HepG2 (cell line): ENCODE measurements around the gene ATM.

Experiments
- DZIP1 ChIP-seq: sonication (generic); formaldehyde crosslinking; IDR thresholded peaks from 2 replicates; pipeline ENCODE4 v1.5.0; 2020; ENCODE audit warnings: mild to moderate bottlenecking, missing genetic modification reagents
- GPBP1L1 ChIP-seq: sonication (generic); formaldehyde crosslinking; IDR thresholded peaks from 2 replicates; pipeline ENCODE4 v1.5.0; 2020; ENCODE audit warnings: mild to moderate bottlenecking, missing genetic modification reagents
- IKZF5 ChIP-seq: IDR thresholded peaks from 2 replicates; pipeline ENCODE4 v1.6.1; 2018; ENCODE audit warnings: missing genetic modification reagents, mild to moderate bottlenecking, missing compliant biosample characterization
- MAZ ChIP-seq, 2 experiments: sonication (generic) in 1 of 2; formaldehyde crosslinking in 1 of 2; IDR thresholded peaks; 2 replicates each; pipeline versions ENCODE4 v1.5.0 to v1.6.1; 2012 to 2020; ENCODE audit warnings: low read depth in 2 of 2, mild to moderate bottlenecking in 2 of 2, borderline replicate concordance in 1 of 2, improper control_type of control experiment in 1 of 2, low read length in 1 of 2, missing genetic modification reagents in 1 of 2, moderate library complexity in 1 of 2
- MYNN ChIP-seq: sonication (generic); formaldehyde crosslinking; IDR thresholded peaks from 2 replicates; pipeline ENCODE4 v1.4.0; 2020; ENCODE audit warnings: mild to moderate bottlenecking, low read depth, missing genetic modification reagents
- POLR2A ChIP-seq, 2 experiments: IDR thresholded peaks; 2 replicates each; pipeline ENCODE4 v1.6.1; 2011; ENCODE audit warnings: low read depth in 2 of 2, low read length in 2 of 2, mild to moderate bottlenecking in 1 of 2, moderate library complexity in 1 of 2; ENCODE audit not compliant: insufficient read depth in 1 of 2
- TBP ChIP-seq: sonication (generic); formaldehyde crosslinking; IDR thresholded peaks from 2 replicates; pipeline ENCODE4 v1.5.0; 2020; ENCODE audit warnings: missing genetic modification reagents
- YY1 ChIP-seq: IDR thresholded peaks from 2 replicates; pipeline ENCODE4 v1.6.1; 2011; ENCODE audit warnings: low read length, low read depth, moderate library complexity, mild to moderate bottlenecking; ENCODE audit not compliant: insufficient read depth, insufficient replicate concordance
- ZNF546 ChIP-seq: sonication (generic); formaldehyde crosslinking; conservative IDR thresholded peaks from 2 replicates; pipeline ENCODE4 v1.8.1; 2023; ENCODE audit warnings: mild to moderate bottlenecking, missing genetic modification reagents
- ZNF547 ChIP-seq: sonication (generic); formaldehyde crosslinking; IDR thresholded peaks from 2 replicates; pipeline ENCODE4 v1.5.1; 2020; ENCODE audit warnings: mild to moderate bottlenecking, missing genetic modification reagents
- TF ChIP-seq, protein P1 (sequence below): sonication (generic); formaldehyde crosslinking; IDR thresholded peaks from 2 replicates; pipeline ENCODE4 v1.4.0; 2020; ENCODE audit warnings: missing genetic modification reagents
- TF ChIP-seq, protein P2 (sequence below): sonication (generic); formaldehyde crosslinking; IDR thresholded peaks from 2 replicates; pipeline ENCODE4 v1.5.0; 2020; ENCODE audit warnings: mild to moderate bottlenecking, missing genetic modification reagents, moderate library complexity
- TF ChIP-seq, protein P3 (sequence below): sonication (generic); formaldehyde crosslinking; IDR thresholded peaks from 2 replicates; pipeline ENCODE4 v1.4.0; 2020; ENCODE audit warnings: mild to moderate bottlenecking, missing genetic modification reagents

DNA sequence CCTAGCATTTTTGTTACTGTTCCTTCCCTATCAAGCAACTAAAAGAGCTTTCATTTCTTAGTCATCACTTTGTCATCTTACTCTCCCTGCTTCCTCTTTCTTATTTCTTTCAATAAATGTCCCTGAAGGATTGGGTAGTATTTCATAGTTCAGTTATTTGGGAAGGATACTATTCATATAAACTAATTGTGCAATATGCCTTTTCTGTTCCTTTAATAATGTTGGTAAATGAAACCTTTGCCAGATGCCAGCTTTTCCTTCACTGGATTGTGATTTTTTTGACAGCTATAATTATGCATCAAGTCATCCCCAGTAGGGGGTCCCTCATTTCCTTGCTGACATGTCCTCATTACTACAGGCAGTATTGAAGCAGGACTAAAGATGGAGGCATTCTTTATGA lies 101.7 kb downstream of the ATM start:
- no peak for TF ChIP-seq MAZ (IDR thresholded peaks at IDR 0.05; ENCODE audit: borderline replicate concordance, low read depth, low read length)
- no peak for TF ChIP-seq MAZ (CRISPR knock-in tag; IDR thresholded peaks at IDR 0.05; ENCODE audit: low read depth)
- no peak for TF ChIP-seq POLR2A (IDR thresholded peaks at IDR 0.05; ENCODE audit: insufficient read depth in 1 of 2, low read depth in 2 of 2, low read length in 2 of 2)
- no peak for TF ChIP-seq ZNF547
- TF ChIP-seq TBP (CRISPR knock-in tag) = no peak
- no peak for TF ChIP-seq YY1
- no peak for TF ChIP-seq MYNN
- TF ChIP-seq, protein P1, sequence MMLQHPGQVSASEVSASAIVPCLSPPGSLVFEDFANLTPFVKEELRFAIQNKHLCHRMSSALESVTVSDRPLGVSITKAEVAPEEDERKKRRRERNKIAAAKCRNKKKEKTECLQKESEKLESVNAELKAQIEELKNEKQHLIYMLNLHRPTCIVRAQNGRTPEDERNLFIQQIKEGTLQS (CRISPR knock-in tag) = no peak
- TF ChIP-seq ZNF546 = no peak
- no peak for TF ChIP-seq GPBP1L1
- TF ChIP-seq DZIP1 (CRISPR knock-in tag) = no peak
- TF ChIP-seq, protein P2, sequence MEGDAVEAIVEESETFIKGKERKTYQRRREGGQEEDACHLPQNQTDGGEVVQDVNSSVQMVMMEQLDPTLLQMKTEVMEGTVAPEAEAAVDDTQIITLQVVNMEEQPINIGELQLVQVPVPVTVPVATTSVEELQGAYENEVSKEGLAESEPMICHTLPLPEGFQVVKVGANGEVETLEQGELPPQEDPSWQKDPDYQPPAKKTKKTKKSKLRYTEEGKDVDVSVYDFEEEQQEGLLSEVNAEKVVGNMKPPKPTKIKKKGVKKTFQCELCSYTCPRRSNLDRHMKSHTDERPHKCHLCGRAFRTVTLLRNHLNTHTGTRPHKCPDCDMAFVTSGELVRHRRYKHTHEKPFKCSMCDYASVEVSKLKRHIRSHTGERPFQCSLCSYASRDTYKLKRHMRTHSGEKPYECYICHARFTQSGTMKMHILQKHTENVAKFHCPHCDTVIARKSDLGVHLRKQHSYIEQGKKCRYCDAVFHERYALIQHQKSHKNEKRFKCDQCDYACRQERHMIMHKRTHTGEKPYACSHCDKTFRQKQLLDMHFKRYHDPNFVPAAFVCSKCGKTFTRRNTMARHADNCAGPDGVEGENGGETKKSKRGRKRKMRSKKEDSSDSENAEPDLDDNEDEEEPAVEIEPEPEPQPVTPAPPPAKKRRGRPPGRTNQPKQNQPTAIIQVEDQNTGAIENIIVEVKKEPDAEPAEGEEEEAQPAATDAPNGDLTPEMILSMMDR (CRISPR knock-in tag) = no peak
- TF ChIP-seq, protein P3, sequence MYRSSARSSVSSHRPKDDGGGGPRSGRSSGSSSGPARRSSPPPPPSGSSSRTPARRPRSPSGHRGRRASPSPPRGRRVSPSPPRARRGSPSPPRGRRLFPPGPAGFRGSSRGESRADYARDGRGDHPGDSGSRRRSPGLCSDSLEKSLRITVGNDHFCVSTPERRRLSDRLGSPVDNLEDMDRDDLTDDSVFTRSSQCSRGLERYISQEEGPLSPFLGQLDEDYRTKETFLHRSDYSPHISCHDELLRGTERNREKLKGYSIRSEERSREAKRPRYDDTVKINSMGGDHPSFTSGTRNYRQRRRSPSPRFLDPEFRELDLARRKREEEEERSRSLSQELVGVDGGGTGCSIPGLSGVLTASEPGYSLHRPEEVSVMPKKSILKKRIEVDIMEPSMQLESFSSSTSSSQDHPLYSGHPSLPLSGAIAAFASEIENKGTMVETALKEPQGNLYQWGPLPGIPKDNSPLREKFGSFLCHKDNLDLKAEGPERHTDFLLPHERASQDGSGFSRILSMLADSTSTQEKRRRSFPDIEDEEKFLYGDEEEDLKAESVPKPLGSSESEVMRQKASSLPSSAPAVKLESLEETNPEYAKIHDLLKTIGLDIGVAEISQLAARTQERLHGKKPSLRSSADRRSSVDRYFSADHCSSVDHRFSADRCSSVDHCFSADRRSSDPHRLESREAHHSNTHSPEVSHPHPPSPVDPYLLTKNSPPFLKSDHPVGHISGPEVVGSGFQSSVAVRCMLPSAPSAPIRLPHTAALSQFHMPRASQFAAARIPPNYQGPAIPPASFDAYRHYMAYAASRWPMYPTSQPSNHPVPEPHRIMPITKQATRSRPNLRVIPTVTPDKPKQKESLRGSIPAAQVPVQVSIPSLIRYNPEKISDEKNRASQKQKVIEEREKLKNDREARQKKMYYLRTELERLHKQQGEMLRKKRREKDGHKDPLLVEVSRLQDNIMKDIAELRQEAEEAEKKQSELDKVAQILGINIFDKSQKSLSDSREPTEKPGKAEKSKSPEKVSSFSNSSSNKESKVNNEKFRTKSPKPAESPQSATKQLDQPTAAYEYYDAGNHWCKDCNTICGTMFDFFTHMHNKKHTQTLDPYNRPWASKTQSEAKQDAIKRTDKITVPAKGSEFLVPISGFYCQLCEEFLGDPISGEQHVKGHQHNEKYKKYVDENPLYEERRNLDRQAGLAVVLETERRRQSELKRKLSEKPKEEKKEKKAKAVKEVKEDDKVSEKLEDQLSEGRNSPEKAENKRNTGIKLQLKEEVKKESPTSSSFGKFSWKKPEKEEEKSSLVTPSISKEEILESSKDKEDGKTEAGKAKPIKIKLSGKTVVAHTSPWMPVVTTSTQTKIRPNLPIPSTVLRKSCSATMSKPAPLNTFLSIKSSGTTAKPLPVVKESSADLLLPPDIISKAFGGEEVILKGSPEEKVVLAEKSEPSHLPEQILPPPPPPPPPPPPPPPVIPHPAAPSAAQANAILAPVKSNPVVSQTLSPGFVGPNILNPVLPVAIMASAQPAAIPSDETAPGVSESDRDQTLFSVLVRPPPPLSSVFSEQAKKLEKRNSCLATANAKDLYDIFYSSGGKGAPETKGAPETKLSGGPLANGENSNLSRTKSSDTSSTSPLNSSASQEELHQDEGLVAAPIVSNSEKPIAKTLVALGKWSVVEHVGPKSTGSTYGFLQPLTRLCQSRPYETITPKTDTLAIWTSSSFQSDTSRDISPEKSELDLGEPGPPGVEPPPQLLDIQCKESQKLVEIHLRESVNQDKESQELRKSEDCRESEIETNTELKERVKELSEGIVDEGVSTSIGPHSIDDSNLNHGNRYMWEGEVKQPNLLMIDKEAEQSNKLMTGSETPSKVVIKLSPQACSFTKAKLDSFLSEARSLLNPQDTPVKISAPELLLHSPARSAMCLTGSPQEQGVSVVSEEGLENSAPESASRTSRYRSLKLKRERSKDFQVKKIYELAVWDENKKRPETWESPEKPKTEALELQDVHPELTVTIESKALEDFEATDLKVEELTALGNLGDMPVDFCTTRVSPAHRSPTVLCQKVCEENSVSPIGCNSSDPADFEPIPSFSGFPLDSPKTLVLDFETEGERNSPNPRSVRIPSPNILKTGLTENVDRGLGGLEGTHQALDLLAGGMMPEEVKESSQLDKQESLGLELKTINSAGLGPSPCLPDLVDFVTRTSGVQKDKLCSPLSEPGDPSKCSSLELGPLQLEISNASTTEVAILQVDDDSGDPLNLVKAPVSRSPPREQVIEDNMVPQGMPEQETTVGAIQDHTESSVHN = no peak
- TF ChIP-seq IKZF5 (CRISPR knock-in tag) = no peak
